Endometrium (tissue), 2 donors: Measurements from ENCODE around the gene MATK.

Source experiments
- FAIRE-seq: peaks from 2 replicates; lab custom pipeline; 2012; peaks lifted over from hg19 to GRCh38; lab: Jason Lieb, UNC
- donor health status: control.
- donor health status: control.

The MATK gene

GRCh38 chr19:3746371-3747056, 39.7 kb downstream of the MATK start:
- no peak for FAIRE-seq

- FAIRE-seq: no peak
These were observed 40.7 kb downstream of the MATK start for GRCh38 chr19:3745363-3746045.

DNA sequence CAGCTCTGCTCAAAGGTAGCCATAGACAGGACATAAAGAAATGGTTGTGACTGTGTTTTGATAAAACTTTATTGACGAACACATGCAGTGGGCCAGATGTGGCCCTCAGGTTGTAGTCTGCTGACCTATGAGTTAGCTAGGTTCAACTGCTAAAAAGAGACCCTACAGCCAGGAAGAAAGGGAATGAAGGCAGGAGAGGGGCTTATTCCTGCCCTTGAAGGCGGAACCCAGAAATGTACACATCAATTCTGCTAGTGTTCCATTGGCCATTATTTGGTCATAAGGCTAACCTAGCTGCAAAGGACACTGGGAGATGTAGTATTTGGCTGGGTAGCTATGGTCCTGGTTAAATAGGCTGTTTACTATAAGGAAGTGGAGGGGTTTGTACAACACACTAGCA, 42.7 kb downstream of the MATK start:
- FAIRE-seq: no peak

DNA sequence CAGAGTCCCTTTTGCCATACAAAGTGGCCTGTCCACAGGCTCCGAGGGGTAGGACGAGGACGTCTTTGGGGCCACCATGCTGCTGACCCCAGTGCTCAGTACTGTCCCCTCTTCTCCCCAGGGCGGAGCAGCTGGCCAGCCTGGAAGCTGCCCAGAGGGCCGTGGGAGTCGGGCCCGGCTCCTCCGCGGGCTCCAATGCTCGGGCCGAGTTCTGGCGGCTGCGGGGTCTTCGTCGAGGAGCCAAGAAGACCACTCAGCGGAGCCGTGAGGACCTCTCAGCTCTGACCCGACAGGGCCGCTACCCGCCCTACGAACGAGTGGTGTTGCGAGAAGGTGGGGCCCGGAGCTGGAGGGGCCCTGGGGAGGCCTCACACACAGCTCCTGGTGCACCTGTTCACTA, 45.8 kb downstream of the MATK start:
- FAIRE-seq: no peak

DNA sequence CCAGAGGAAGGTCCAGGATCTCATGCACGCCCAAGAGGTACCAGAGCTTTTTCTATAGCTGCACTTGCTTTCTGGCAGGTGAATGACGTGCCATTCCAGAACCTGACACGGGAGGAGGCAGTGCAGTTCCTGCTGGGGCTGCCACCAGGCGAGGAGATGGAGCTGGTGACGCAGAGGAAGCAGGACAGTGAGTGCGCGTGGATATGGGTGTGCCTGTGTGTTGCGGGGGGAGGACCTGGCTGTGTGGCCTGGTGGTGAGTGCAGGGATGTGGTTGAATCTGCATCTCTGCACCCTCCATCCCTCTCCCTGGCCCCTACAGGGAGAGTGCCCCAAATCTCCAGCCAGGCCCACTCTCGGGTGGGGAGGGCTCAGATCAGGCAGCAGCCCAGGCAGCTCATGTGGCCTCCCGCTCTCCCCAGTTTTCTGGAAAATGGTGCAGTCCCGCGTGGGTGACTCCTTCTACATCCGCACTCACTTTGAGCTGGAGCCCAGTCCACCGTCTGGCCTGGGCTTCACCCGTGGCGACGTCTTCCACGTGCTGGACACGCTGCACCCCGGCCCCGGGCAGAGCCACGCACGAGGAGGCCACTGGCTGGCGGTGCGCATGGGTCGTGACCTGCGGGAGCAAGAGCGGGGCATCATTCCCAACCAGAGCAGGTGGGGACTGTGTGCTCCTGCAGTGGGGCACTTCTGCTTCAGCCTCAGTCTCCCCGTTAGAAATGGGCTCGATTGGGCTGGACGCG, 47.5 kb downstream of the MATK start:
- no peak for FAIRE-seq

DNA sequence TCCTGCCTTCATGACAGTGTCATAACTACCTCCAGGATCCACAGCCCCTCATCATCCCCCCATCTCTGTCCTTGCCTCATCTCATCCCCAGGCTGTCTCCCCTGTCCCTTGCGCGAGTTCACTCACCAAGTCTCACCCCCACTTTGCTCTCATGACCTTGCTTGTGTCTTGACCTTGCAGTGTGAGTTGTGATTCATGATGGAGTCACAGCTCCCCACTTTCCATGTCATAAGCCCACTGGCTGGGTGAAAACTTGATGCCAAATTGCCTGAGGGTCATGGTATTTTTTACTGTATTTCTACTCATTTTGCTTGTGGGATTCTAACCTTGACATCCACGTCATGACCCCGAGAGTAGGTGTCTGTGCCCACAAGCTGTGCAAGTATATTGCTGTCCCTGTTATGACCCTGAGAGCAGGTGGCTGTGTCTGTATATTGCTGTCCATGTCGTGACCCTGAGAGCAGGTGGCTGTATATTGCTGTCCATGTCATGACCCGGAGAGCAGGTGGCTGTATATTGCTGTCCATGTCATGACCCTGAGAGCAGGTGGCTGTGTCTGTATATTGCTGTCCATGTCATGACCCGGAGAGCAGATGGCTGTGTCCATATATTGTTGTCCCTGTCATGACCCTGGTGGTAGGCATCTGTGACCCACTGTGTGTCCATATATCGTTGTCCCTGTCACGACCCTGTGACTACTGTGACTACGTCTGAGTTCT, 48.5 kb downstream of the MATK start:
- no peak for FAIRE-seq

GRCh38 chr19:3736106-3736724, 50.0 kb downstream of the MATK start:
- FAIRE-seq: no peak

- no peak for FAIRE-seq
These were observed 51.9 kb downstream of the MATK start for GRCh38 chr19:3734310-3734600.

DNA sequence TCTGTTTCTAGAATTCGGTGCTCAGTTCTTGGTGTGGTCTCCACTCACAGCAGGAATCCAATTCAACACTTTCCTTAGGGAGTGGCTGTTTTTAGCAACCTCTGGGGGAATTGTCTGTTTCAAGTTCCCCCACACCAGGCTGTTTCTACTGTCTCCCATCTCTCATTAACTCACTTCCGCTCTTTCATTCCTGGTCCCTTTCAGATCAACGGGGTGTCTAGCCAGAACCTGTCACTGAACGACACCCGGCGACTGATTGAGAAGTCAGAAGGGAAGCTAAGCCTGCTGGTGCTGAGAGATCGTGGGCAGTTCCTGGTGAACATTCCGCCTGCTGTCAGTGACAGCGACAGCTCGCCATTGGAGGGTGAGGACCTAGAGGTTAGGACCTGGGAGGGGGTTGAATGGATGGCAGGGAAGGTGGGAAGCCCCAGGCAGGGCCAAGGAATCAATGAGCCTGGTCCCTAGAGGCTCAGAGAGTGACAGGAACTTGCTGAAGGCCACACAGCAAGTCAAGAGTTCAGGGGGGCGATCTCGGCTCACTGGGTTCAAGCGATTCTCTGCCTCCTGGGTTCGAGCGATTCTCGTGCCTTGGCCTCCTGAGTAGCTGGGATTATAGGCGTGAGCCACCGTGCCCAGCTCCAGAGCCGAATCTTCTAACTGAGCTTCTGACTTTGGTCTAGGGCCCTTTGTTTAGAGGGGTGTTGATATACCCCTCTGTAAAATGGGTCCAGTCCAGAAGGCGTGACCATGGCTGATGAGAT, 52.5 kb downstream of the MATK start:
- FAIRE-seq: no peak

- FAIRE-seq: no peak
These were observed 54.1 kb downstream of the MATK start for GRCh38 chr19:3732108-3732507.

GRCh38 chr19:3730457-3730958, 55.7 kb downstream of the MATK start:
- FAIRE-seq: no peak
